Keratinocyte (primary cell): Measurements from ENCODE around the gene SMARCD1. TPM values are rescaled to one million over a fixed set of nuclear protein-coding genes. Genes with fewer than 3 reads are reported as not detected.

Source experiments
- DNase-seq: peaks from one replicate; pipeline ENCODE4 v3.0.0-alpha.2; 2011; ENCODE audit warnings: low read depth, missing footprints, low spot score
- FAIRE-seq: peaks from 2 replicates; lab custom pipeline; 2011; peaks lifted over from hg19 to GRCh38; lab: Jason Lieb, UNC
- H2AFZ ChIP-seq: 2 replicates; pipeline ENCODE4 v1.6.0; 2012; ENCODE audit warnings: low read length, control low read depth, inconsistent platforms; ENCODE audit not compliant: control insufficient read depth
- H3K27ac ChIP-seq: 2 replicates; pipeline ENCODE4 v1.5.1; 2011; ENCODE audit warnings: low read length; ENCODE audit not compliant: control insufficient read depth, insufficient read depth
- H3K27me3 ChIP-seq: 3 replicates; pipeline ENCODE4 v1.6.0; 2011; ENCODE audit warnings: low read length; ENCODE audit not compliant: control insufficient read depth, insufficient read depth; ENCODE audit errors: extremely low read depth
- H3K36me3 ChIP-seq, 2 experiments: 2 replicates in 1 of 2; 3 replicates in 1 of 2; pipeline ENCODE4 v1.5.1; 2011; ENCODE audit warnings: low read length in 2 of 2, mild to moderate bottlenecking in 1 of 2; ENCODE audit not compliant: control insufficient read depth in 2 of 2, insufficient read depth in 2 of 2; ENCODE audit errors: extremely low read depth in 1 of 2
- H3K4me1 ChIP-seq: 3 replicates; pipeline ENCODE4 v1.5.1; 2011; ENCODE audit warnings: low read length; ENCODE audit not compliant: control insufficient read depth, insufficient read depth; ENCODE audit errors: extremely low read depth
- H3K4me2 ChIP-seq: 3 replicates; pipeline ENCODE4 v1.6.0; 2011; ENCODE audit warnings: low read depth, low read length; ENCODE audit not compliant: control insufficient read depth, insufficient read depth; ENCODE audit errors: extremely low read depth
- H3K4me3 ChIP-seq, 3 experiments: fragments of 200-600 bp in 1 of 3; sonication (generic) in 1 of 3; 2 replicates in 2 of 3; 3 replicates in 1 of 3; pipeline ENCODE4 v1.5.1; 2011 to 2016; ENCODE audit warnings: low read length in 3 of 3, mild to moderate bottlenecking in 3 of 3, control low read depth in 2 of 3, inconsistent platforms in 1 of 3, low read depth in 1 of 3, mixed read lengths in 1 of 3, mixed run types in 1 of 3, moderate library complexity in 1 of 3; ENCODE audit not compliant: control insufficient read depth in 2 of 3, insufficient read depth in 2 of 3; ENCODE audit errors: extremely low read depth in 1 of 3
- H3K79me2 ChIP-seq: 2 replicates; pipeline ENCODE4 v1.6.0; 2012; ENCODE audit warnings: low read length; ENCODE audit not compliant: control insufficient read depth, insufficient read depth
- H3K9ac ChIP-seq: 3 replicates; pipeline ENCODE4 v1.6.0; 2011; ENCODE audit warnings: low read length; ENCODE audit not compliant: control insufficient read depth, insufficient read depth; ENCODE audit errors: extremely low read depth
- H3K9me1 ChIP-seq: 3 replicates; pipeline ENCODE4 v1.6.0; 2011; ENCODE audit warnings: low read length; ENCODE audit not compliant: control insufficient read depth, insufficient read depth; ENCODE audit errors: extremely low read depth
- H3K9me3 ChIP-seq: 2 replicates; pipeline ENCODE4 v1.5.1; 2012; ENCODE audit warnings: low read depth, low read length; ENCODE audit not compliant: control insufficient read depth
- H4K20me1 ChIP-seq: 3 replicates; pipeline ENCODE4 v1.6.0; 2011; ENCODE audit warnings: low read length; ENCODE audit not compliant: control insufficient read depth, insufficient read depth; ENCODE audit errors: extremely low read depth
- EZH2 ChIP-seq: IDR thresholded peaks from one replicate; pipeline ENCODE4 v1.6.1; 2012; ENCODE audit warnings: inconsistent platforms, mild to moderate bottlenecking, low read length, moderate library complexity
- dilution Hi-C: fragments of 300-500 bp; cut with MboI; formaldehyde crosslinking; loops from one replicate; pipeline ENCODE4 v1.7.0; 2020; ENCODE audit warnings: low sequenced_read_pairs; ENCODE audit not compliant: extremely low pct_ligation_motif_present
- polyA plus RNA-seq, 5 experiments: library from polyadenylated mRNA; depleted of rRNA in 3 of 5; stranded (reverse) in 3 of 5; stranded (forward) in 1 of 5; unstranded in 1 of 5; fragments of >200 nt; gene quantifications; 1 replicate in 1 of 5; 2 replicates in 3 of 5; 3 replicates in 1 of 5; pipeline versions ENCODE4 v1.2.1 to v1.2.3, GENCODE V29; 2011 to 2012; ENCODE audit warnings: missing spikeins in 2 of 5, low read depth in 1 of 5, low replicate concordance in 1 of 5
- TF ChIP-seq, protein P1 (sequence below), 3 experiments: IDR thresholded peaks in 1 of 3; conservative IDR thresholded peaks in 1 of 3; optimal IDR thresholded peaks in 1 of 3; 2 replicates in 2 of 3; 3 replicates in 1 of 3; pipeline versions ENCODE3 to v1.5.1; 2011; ENCODE audit warnings: low read length in 3 of 3, mild to moderate bottlenecking in 3 of 3, moderate library complexity in 2 of 3, control low read depth in 1 of 3, inconsistent platforms in 1 of 3; ENCODE audit not compliant: insufficient read depth in 2 of 3; ENCODE audit errors: extremely low read depth in 1 of 3

SMARCD1 gene
- polyA plus RNA-seq, 1 donor (not counting 4 experiments of a cell fraction or from before 2014, with no cell fraction given): 56.6 TPM

DNA sequence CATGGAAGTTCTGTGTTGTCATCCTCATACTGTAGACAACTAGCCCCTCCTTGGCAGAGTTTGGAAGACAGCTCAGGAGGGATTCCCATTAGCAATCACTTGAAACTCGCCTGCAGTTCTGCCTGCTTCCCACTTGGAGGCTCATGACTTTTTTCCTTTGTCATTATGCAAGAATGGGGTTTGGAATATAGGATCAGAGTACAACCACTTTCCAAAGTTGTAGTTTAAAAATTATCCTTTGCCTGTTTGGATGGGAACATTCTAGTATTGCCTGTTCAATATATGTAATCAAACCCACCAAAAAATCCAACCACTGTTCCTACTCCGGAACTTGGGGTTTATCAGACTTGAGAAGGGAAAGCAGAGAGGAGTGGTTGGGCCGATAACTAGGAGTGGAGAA is 16.5 kb downstream of the SMARCD1 start:
- Histone ChIP-seq H3K79me2 (no peaks in the 10 kb centered on the region), H3K4me2 (no peak overlapping the region), H3K27ac (no peak overlapping the region), H3K27me3 (no peaks in the 10 kb centered on the region), H3K4me1 (peaks cover 18% of the 10 kb centered on the region), H3K9ac (no peak overlapping the region), H4K20me1 (no peaks in the 10 kb centered on the region), H3K4me3 (no peak overlapping the region), H3K9me1 (no peaks in the 10 kb centered on the region), H2AFZ (no peak overlapping the region), H3K36me3 (peaks cover 23 to 34% of the 10 kb centered on the region in 2 experiments), H3K9me3 (no peaks in the 10 kb centered on the region)
- TF ChIP-seq EZH2: no peak
- TF ChIP-seq, protein P1, sequence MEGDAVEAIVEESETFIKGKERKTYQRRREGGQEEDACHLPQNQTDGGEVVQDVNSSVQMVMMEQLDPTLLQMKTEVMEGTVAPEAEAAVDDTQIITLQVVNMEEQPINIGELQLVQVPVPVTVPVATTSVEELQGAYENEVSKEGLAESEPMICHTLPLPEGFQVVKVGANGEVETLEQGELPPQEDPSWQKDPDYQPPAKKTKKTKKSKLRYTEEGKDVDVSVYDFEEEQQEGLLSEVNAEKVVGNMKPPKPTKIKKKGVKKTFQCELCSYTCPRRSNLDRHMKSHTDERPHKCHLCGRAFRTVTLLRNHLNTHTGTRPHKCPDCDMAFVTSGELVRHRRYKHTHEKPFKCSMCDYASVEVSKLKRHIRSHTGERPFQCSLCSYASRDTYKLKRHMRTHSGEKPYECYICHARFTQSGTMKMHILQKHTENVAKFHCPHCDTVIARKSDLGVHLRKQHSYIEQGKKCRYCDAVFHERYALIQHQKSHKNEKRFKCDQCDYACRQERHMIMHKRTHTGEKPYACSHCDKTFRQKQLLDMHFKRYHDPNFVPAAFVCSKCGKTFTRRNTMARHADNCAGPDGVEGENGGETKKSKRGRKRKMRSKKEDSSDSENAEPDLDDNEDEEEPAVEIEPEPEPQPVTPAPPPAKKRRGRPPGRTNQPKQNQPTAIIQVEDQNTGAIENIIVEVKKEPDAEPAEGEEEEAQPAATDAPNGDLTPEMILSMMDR (optimal IDR thresholded peaks at IDR 0.05 in 1 of 3, IDR thresholded peaks at IDR 0.05 in 1 of 3, conservative IDR thresholded peaks at IDR 0.05 in 1 of 3; ENCODE audit: extremely low read depth in 1 of 3, insufficient read depth in 2 of 3, low read length in 3 of 3): peak; percentile 33 to 47 (median 47)
- dilution Hi-C loops: no loop called here
- no peak for FAIRE-seq
- no peak for DNase-seq

DNA sequence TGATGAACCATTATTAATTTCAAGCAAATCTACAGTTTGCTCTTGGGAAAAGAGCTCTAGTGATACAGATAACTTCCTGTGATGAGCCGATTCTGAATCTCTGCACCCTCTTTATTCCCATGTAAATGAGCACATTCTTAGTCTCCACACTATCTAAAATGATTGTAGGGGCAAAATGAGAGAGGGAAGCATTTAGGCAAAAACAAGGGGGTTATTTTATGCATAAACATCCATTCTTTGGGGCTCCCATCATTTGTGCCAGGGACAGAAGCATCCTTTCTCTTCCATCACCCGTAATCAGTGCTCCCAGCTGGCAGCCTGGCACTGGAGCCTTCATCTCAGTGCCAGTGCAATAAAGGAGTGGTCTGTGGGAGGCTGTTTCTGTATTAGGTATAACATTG is 17.0 kb downstream of the SMARCD1 start:
- Histone ChIP-seq H3K79me2 (no peaks in the 10 kb centered on the region), H3K27ac (no peak overlapping the region), H2AFZ (no peak overlapping the region), H3K36me3 (peaks cover 19 to 29% of the 10 kb centered on the region in 2 experiments), H3K9me1 (no peaks in the 10 kb centered on the region), H3K9ac (no peak overlapping the region), H3K4me3 (no peak overlapping the region), H4K20me1 (no peaks in the 10 kb centered on the region), H3K4me1 (peaks cover 18% of the 10 kb centered on the region), H3K9me3 (no peaks in the 10 kb centered on the region), H3K4me2 (no peak overlapping the region), H3K27me3 (no peaks in the 10 kb centered on the region)
- no peak for DNase-seq
- no peak for TF ChIP-seq EZH2
- TF ChIP-seq, protein P1 (optimal IDR thresholded peaks at IDR 0.05 in 1 of 3, IDR thresholded peaks at IDR 0.05 in 1 of 3, conservative IDR thresholded peaks at IDR 0.05 in 1 of 3; ENCODE audit: extremely low read depth in 1 of 3, insufficient read depth in 2 of 3, low read length in 3 of 3): no peak
- no peak for FAIRE-seq
- dilution Hi-C loops: no loop called here
